Breast epithelium (tissue), 3 donors: Measurements from ENCODE around the gene ITPRID2.

Experiments
- POLR2A ChIP-seq: fragments of 450-650 bp; IDR thresholded peaks from one replicate; pipeline ENCODE4 v1.6.1; 2016; ENCODE audit warnings: antibody characterized with exemption, mild to moderate bottlenecking, moderate library complexity
- TF ChIP-seq, protein P1 (sequence below), 3 donors: fragments of 450-650 bp; IDR thresholded peaks; one replicate each; pipeline ENCODE4 v1.5.1; 2016 to 2017; ENCODE audit warnings: antibody characterized with exemption in 3 of 3, mild to moderate bottlenecking in 3 of 3, moderate library complexity in 3 of 3

DNA sequence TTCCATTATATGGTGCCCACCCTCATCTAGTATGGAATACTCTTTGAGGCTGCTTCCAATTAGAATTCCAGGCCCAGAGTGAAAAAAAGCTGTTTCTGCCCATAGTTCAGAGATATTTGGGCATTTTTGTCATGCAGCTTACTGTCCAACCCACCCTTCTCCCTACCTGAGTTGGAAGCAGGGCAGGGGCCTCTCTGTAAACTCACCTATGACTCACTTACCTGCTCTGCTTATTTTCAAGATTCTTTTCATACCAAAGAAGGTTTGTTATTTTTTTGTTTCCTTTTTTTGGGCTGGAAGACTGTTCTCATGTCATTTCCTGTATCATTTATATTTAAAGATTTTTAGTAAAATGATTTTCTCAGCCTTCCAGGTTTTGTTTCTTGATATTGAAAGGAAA is 55.7 kb downstream of the ITPRID2 start:
- TF ChIP-seq, protein P1, sequence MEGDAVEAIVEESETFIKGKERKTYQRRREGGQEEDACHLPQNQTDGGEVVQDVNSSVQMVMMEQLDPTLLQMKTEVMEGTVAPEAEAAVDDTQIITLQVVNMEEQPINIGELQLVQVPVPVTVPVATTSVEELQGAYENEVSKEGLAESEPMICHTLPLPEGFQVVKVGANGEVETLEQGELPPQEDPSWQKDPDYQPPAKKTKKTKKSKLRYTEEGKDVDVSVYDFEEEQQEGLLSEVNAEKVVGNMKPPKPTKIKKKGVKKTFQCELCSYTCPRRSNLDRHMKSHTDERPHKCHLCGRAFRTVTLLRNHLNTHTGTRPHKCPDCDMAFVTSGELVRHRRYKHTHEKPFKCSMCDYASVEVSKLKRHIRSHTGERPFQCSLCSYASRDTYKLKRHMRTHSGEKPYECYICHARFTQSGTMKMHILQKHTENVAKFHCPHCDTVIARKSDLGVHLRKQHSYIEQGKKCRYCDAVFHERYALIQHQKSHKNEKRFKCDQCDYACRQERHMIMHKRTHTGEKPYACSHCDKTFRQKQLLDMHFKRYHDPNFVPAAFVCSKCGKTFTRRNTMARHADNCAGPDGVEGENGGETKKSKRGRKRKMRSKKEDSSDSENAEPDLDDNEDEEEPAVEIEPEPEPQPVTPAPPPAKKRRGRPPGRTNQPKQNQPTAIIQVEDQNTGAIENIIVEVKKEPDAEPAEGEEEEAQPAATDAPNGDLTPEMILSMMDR (IDR thresholded peaks at IDR 0.05) = no peak
- TF ChIP-seq POLR2A = no peak
